K562 (cell line): Measurements from ENCODE around the gene FBXL13. TPM values are rescaled to one million over a fixed set of nuclear protein-coding genes. Genes with fewer than 3 reads are reported as not detected.
A peak's percentile ranks its signal among the peaks of the same experiment; 100 is the strongest.

Experiments
- ASH1L ChIP-seq: fragments of 450-650 bp; IDR thresholded peaks from 2 replicates; pipeline ENCODE4 v1.6.1; 2018; ENCODE audit warnings: borderline replicate concordance, mild to moderate bottlenecking, low read depth; ENCODE audit not compliant: partially characterized antibody
- EHMT2 ChIP-seq: fragments of 450-650 bp; IDR thresholded peaks from 2 replicates; pipeline ENCODE4 v1.6.1; 2018; ENCODE audit warnings: antibody characterized with exemption
- HDAC8 ChIP-seq: fragments of 450-650 bp; IDR thresholded peaks from 2 replicates; pipeline ENCODE4 v1.6.1; 2016; ENCODE audit warnings: mild to moderate bottlenecking, missing genetic modification characterization, moderate library complexity, missing compliant biosample characterization
- HES1 ChIP-seq: fragments of 450-650 bp; IDR thresholded peaks from 2 replicates; pipeline ENCODE4 v1.6.1; 2016; ENCODE audit warnings: low read depth, mild to moderate bottlenecking, moderate library complexity
- KDM5B ChIP-seq: fragments of 200-600 bp; sonication (generic); IDR thresholded peaks from 2 replicates; pipeline ENCODE4 v1.6.1; 2012; ENCODE audit warnings: low read depth, mild to moderate bottlenecking, moderate library complexity, low read length, control low read depth, inconsistent platforms; ENCODE audit not compliant: insufficient replicate concordance
- MLX ChIP-seq, 2 experiments: fragments of 450-650 bp in 1 of 2; sonication (generic) in 1 of 2; formaldehyde crosslinking; conservative IDR thresholded peaks; 2 replicates each; pipeline versions ENCODE4 v1.4.0 to v1.8.1; 2020 to 2022; ENCODE audit warnings: mild to moderate bottlenecking in 1 of 2, missing genetic modification reagents in 1 of 2
- MTA1 ChIP-seq: fragments of 450-650 bp; IDR thresholded peaks from 2 replicates; pipeline ENCODE4 v1.6.1; 2017; ENCODE audit warnings: borderline replicate concordance
- NKRF ChIP-seq: fragments of 450-650 bp; IDR thresholded peaks from 2 replicates; pipeline ENCODE4 v1.6.1; 2016; ENCODE audit warnings: borderline replicate concordance
- NR1H2 ChIP-seq: sonication (generic); formaldehyde crosslinking; IDR thresholded peaks from 2 replicates; pipeline ENCODE4 v1.4.0; 2020; ENCODE audit warnings: mild to moderate bottlenecking, missing genetic modification reagents
- SIN3A ChIP-seq, 2 experiments: fragments of 150-350 bp in 1 of 2; IDR thresholded peaks; 2 replicates each; pipeline ENCODE4 v1.6.1; 2011 to 2016; ENCODE audit warnings: borderline replicate concordance in 2 of 2, low read depth in 2 of 2, low read length in 2 of 2, mild to moderate bottlenecking in 2 of 2, moderate library complexity in 2 of 2; ENCODE audit not compliant: control insufficient read depth in 1 of 2
- SNRNP70 ChIP-seq: fragments of 200-400 bp; formaldehyde crosslinking; optimal IDR thresholded peaks from 2 replicates; pipeline ENCODE3; 2017; ENCODE audit warnings: low read depth, low read length
- TGIF2 ChIP-seq: sonication (generic); formaldehyde crosslinking; IDR thresholded peaks from 2 replicates; pipeline ENCODE4 v1.8.1; 2022; ENCODE audit warnings: mild to moderate bottlenecking, missing genetic modification reagents, moderate library complexity
- ZNF197 ChIP-seq: fragments of 200-800 bp; sonication (Bioruptor generic); IDR thresholded peaks from 2 replicates; pipeline ENCODE4 v1.6.1; 2016; ENCODE audit warnings: low read depth, missing genetic modification characterization, missing compliant biosample characterization
- ZNF239 ChIP-seq: fragments of 250-450 bp; sonication (Bioruptor Pico); IDR thresholded peaks from 2 replicates; pipeline ENCODE4 v1.4.0; 2020; ENCODE audit warnings: mild to moderate bottlenecking
- polyA plus RNA-seq, 8 experiments: library from polyadenylated mRNA; depleted of rRNA in 4 of 8; stranded (reverse) in 5 of 8; unstranded in 3 of 8; fragments of >200 nt; fragmentation: Nextera tagmentation in 2 of 8; fragmentation: Illumina TruSeq in 1 of 8; extraction: Ambion mirVana in 2 of 8; extraction: Trizol in 1 of 8; gene quantifications; 2 replicates each; pipeline versions ENCODE4 v1.2.1 to v1.2.3, GENCODE V29; 2011 to 2014; ENCODE audit warnings: inconsistent platforms in 1 of 8, missing spikeins in 1 of 8
- total RNA-seq, 7 experiments: library from RNA; depleted of rRNA in 6 of 7; stranded (reverse); fragments of >200 nt in 6 of 7; fragmentation: Illumina TruSeq in 2 of 7; extraction: Trizol in 2 of 7; gene quantifications; 2 replicates each; pipeline versions ENCODE4 v1.2.1 to v1.2.3, GENCODE V29; 2011 to 2021; ENCODE audit warnings: low replicate concordance in 1 of 7
- TF ChIP-seq, protein P1 (sequence below): fragments of 450-650 bp; formaldehyde crosslinking; IDR thresholded peaks from 2 replicates; pipeline ENCODE4 v1.4.0; 2020; ENCODE audit warnings: mild to moderate bottlenecking, moderate library complexity
- TF ChIP-seq, protein P2 (sequence below): sonication (generic); formaldehyde crosslinking; IDR thresholded peaks from 2 replicates; pipeline ENCODE4 v1.8.0; 2022; ENCODE audit warnings: mild to moderate bottlenecking, missing genetic modification reagents

The FBXL13 gene
- total and polyA plus RNA-seq, 9 of the 15 experiments (the other 6 are each of a cell fraction or from before 2014, with no cell fraction given) = 16.3 to 55.0 (median 25.4) TPM

GRCh38 chr7:102973096-102973802 is 101.3 kb downstream of the FBXL13 start (continued):
- TF ChIP-seq NKRF = 0 out of 2 replicates have a peak, but pooled peaks have one; percentile 16
- TF ChIP-seq, protein P1, sequence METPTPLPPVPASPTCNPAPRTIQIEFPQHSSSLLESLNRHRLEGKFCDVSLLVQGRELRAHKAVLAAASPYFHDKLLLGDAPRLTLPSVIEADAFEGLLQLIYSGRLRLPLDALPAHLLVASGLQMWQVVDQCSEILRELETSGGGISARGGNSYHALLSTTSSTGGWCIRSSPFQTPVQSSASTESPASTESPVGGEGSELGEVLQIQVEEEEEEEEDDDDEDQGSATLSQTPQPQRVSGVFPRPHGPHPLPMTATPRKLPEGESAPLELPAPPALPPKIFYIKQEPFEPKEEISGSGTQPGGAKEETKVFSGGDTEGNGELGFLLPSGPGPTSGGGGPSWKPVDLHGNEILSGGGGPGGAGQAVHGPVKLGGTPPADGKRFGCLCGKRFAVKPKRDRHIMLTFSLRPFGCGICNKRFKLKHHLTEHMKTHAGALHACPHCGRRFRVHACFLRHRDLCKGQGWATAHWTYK (CRISPR knock-in tag) = no peak; the same call in 1 of the 2 replicates
- TF ChIP-seq, protein P2, sequence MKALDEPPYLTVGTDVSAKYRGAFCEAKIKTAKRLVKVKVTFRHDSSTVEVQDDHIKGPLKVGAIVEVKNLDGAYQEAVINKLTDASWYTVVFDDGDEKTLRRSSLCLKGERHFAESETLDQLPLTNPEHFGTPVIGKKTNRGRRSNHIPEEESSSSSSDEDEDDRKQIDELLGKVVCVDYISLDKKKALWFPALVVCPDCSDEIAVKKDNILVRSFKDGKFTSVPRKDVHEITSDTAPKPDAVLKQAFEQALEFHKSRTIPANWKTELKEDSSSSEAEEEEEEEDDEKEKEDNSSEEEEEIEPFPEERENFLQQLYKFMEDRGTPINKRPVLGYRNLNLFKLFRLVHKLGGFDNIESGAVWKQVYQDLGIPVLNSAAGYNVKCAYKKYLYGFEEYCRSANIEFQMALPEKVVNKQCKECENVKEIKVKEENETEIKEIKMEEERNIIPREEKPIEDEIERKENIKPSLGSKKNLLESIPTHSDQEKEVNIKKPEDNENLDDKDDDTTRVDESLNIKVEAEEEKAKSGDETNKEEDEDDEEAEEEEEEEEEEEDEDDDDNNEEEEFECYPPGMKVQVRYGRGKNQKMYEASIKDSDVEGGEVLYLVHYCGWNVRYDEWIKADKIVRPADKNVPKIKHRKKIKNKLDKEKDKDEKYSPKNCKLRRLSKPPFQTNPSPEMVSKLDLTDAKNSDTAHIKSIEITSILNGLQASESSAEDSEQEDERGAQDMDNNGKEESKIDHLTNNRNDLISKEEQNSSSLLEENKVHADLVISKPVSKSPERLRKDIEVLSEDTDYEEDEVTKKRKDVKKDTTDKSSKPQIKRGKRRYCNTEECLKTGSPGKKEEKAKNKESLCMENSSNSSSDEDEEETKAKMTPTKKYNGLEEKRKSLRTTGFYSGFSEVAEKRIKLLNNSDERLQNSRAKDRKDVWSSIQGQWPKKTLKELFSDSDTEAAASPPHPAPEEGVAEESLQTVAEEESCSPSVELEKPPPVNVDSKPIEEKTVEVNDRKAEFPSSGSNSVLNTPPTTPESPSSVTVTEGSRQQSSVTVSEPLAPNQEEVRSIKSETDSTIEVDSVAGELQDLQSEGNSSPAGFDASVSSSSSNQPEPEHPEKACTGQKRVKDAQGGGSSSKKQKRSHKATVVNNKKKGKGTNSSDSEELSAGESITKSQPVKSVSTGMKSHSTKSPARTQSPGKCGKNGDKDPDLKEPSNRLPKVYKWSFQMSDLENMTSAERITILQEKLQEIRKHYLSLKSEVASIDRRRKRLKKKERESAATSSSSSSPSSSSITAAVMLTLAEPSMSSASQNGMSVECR (CRISPR knock-in tag) = peak; percentile 82
- peak; percentile 73 for TF ChIP-seq EHMT2
- TF ChIP-seq HES1 = 0 out of 2 replicates have a peak, but pooled peaks have one; percentile 18
- TF ChIP-seq SNRNP70 = no peak
- no peak for TF ChIP-seq SIN3A (IDR thresholded peaks at IDR 0.05; ENCODE audit: borderline replicate concordance in 2 of 2, control insufficient read depth in 1 of 2, low read depth in 2 of 2, low read length in 2 of 2)
- peak; percentile 81 for TF ChIP-seq ASH1L
- 0 out of 2 replicates have a peak, but pooled peaks have one; percentile 43 for TF ChIP-seq HDAC8 (tag)
- TF ChIP-seq NR1H2 (CRISPR knock-in tag) = no peak
- TF ChIP-seq ZNF239 (CRISPR knock-in tag) = no peak
- no peak for TF ChIP-seq ZNF197 (CRISPR knock-in tag)
- TF ChIP-seq TGIF2 (CRISPR knock-in tag) = no peak
- 0 out of 4 replicates have a peak, but pooled peaks of 1 of the 2 experiments have one; percentile 23 for TF ChIP-seq MLX (CRISPR knock-in tag; conservative IDR thresholded peaks at IDR 0.05)
- peak; percentile 73 for TF ChIP-seq KDM5B
- TF ChIP-seq MTA1 = peak; percentile 65; the same call in 1 of the 2 replicates
